ENCODE data around the gene NECAB2.

DNA sequence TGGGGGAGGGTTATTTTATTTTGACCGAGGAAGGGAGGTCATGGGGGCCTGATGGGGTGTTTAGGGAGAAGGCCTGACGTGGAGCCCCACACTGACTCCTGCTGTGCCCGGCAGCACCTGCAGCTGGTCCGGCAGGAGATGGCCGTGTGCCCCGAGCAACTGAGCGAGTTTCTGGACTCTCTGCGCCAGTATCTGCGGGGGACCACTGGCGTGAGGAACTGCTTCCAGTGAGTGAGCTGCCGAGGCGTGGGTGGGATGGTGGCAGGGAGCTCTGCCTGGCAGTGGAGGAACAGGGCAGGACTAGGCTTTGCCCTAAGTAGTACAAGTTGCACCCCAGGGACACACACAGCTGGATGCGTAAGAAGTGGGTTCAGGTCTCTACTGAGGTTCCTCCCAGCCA, 30.0 kb downstream of the NECAB2 start:
- TF ChIP-seq POLR2A (IDR thresholded peaks at IDR 0.05; ENCODE audit: low read length) (no peak), GATA1 (IDR thresholded peaks at IDR 0.05; ENCODE audit: low read depth, low read length) (no peak)

Measured in erythroblast (primary cell).